ENCODE data around the gene SOX18. TPM values are rescaled to one million over a fixed set of nuclear protein-coding genes. Genes with fewer than 3 reads are reported as not detected.

The SOX18 gene
- total and polyA plus RNA-seq, 2 of the 8 experiments (the other 6 are each of a cell fraction or from before 2014, with no cell fraction given) = 0.09 TPM; not detected in 1

GRCh38 chr20:64021124-64021975 is 28.1 kb downstream of the SOX18 start (continued):
- TF ChIP-seq CHD7 (IDR thresholded peaks at IDR 0.05; ENCODE audit: insufficient replicate concordance, low read length) (no peak), PHF8 (conservative IDR thresholded peaks at IDR 0.05; ENCODE audit: low read depth, low read length) (no peak), NANOG (IDR thresholded peaks at IDR 0.05; ENCODE audit: insufficient read depth, low read depth, low read length, poor library complexity, severe bottlenecking) (no peak), NRF1 (IDR thresholded peaks at IDR 0.05; ENCODE audit: low read depth, low read length) (no peak), BACH1 (IDR thresholded peaks at IDR 0.05; ENCODE audit: low read length) (no peak), TBP (IDR thresholded peaks at IDR 0.05; ENCODE audit: low read depth, low read length) (no peak)

Data from H1 (cell line).